Measurements from ENCODE around the gene NINJ2.

DNA sequence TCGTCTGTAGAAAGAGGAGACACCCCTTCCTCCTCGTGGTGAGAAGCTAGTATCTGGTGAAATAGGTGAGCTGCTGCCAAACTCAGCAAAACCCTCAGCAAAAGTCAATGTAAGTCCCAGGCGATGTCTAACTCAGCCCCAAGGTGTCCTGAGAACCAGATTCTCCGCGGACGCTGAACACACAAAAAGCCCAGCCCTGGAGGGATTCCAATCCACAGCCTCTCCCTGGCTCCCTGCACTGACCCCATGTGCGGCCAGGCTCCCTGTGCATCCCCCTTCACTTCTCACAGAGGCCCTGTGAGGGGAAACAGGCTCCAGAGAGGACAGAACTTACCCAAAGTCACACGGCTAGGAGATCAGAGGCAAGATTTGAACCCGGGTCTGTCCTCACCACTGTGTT lies 81.5 kb downstream of the NINJ2 start:
- TF ChIP-seq, protein P1, sequence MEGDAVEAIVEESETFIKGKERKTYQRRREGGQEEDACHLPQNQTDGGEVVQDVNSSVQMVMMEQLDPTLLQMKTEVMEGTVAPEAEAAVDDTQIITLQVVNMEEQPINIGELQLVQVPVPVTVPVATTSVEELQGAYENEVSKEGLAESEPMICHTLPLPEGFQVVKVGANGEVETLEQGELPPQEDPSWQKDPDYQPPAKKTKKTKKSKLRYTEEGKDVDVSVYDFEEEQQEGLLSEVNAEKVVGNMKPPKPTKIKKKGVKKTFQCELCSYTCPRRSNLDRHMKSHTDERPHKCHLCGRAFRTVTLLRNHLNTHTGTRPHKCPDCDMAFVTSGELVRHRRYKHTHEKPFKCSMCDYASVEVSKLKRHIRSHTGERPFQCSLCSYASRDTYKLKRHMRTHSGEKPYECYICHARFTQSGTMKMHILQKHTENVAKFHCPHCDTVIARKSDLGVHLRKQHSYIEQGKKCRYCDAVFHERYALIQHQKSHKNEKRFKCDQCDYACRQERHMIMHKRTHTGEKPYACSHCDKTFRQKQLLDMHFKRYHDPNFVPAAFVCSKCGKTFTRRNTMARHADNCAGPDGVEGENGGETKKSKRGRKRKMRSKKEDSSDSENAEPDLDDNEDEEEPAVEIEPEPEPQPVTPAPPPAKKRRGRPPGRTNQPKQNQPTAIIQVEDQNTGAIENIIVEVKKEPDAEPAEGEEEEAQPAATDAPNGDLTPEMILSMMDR (IDR thresholded peaks at IDR 0.05) = no peak
- TF ChIP-seq POLR2A (IDR thresholded peaks at IDR 0.05) = no peak
